ENCODE measurements around the gene CRYGN.

CRYGN gene

DNA sequence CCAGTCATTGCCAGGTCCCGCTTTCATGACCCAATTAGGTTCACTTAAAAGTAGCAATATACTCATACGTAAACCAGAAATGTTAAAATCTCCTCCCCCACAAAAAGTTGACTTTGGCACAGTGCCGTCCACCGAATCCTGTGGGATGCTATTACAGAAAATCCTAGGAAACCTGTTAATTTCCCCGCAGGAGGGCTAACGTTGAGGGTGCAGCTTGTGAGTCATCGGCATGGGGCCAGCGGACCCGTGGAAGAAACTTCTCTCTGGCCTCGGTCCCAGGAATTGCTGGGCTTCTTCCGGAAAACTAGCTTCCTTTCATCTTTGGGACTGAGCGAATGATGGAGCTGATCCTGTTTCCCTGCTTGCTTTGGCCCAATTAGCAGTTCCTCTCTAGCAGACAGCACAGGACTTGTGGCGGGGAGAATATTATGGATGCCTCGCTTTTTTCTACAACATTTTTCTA lies 13.5 kb downstream of the CRYGN start:
- peak; percentile 55 for ATAC-seq
- TF ChIP-seq, protein P1, sequence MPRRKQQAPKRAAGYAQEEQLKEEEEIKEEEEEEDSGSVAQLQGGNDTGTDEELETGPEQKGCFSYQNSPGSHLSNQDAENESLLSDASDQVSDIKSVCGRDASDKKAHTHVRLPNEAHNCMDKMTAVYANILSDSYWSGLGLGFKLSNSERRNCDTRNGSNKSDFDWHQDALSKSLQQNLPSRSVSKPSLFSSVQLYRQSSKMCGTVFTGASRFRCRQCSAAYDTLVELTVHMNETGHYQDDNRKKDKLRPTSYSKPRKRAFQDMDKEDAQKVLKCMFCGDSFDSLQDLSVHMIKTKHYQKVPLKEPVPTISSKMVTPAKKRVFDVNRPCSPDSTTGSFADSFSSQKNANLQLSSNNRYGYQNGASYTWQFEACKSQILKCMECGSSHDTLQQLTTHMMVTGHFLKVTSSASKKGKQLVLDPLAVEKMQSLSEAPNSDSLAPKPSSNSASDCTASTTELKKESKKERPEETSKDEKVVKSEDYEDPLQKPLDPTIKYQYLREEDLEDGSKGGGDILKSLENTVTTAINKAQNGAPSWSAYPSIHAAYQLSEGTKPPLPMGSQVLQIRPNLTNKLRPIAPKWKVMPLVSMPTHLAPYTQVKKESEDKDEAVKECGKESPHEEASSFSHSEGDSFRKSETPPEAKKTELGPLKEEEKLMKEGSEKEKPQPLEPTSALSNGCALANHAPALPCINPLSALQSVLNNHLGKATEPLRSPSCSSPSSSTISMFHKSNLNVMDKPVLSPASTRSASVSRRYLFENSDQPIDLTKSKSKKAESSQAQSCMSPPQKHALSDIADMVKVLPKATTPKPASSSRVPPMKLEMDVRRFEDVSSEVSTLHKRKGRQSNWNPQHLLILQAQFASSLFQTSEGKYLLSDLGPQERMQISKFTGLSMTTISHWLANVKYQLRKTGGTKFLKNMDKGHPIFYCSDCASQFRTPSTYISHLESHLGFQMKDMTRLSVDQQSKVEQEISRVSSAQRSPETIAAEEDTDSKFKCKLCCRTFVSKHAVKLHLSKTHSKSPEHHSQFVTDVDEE (CRISPR knock-in tag; IDR thresholded peaks at IDR 0.05) = no peak
- TF ChIP-seq, protein P2, sequence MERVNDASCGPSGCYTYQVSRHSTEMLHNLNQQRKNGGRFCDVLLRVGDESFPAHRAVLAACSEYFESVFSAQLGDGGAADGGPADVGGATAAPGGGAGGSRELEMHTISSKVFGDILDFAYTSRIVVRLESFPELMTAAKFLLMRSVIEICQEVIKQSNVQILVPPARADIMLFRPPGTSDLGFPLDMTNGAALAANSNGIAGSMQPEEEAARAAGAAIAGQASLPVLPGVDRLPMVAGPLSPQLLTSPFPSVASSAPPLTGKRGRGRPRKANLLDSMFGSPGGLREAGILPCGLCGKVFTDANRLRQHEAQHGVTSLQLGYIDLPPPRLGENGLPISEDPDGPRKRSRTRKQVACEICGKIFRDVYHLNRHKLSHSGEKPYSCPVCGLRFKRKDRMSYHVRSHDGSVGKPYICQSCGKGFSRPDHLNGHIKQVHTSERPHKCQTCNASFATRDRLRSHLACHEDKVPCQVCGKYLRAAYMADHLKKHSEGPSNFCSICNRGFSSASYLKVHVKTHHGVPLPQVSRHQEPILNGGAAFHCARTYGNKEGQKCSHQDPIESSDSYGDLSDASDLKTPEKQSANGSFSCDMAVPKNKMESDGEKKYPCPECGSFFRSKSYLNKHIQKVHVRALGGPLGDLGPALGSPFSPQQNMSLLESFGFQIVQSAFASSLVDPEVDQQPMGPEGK (CRISPR knock-in tag; IDR thresholded peaks at IDR 0.05; ENCODE audit: borderline replicate concordance) = peak; percentile 90; the same call in 1 of the 2 replicates
- TF ChIP-seq ZFP30 (CRISPR knock-in tag; IDR thresholded peaks at IDR 0.05) (no peak), ZC3H10 (CRISPR knock-in tag; IDR thresholded peaks at IDR 0.05) (no peak), SNAI2 (CRISPR knock-in tag; IDR thresholded peaks at IDR 0.05) (peak; percentile 48; the same call in 1 of the 2 replicates), ZFP3 (CRISPR knock-in tag; IDR thresholded peaks at IDR 0.05) (peak; percentile 82; the same call in 1 of the 2 replicates), ISL1 (CRISPR knock-in tag; IDR thresholded peaks at IDR 0.05) (peak; percentile 89), CSDC2 (CRISPR knock-in tag; IDR thresholded peaks at IDR 0.05) (peak; percentile 58; the same call in 1 of the 2 replicates), CREB5 (CRISPR knock-in tag; IDR thresholded peaks at IDR 0.05; ENCODE audit: low read depth) (peak; percentile 56; the same call in 1 of the 2 replicates), ESRRG (CRISPR knock-in tag; IDR thresholded peaks at IDR 0.05) (0 out of 2 replicates have a peak, but pooled peaks have one; percentile 33), TOX (CRISPR knock-in tag; IDR thresholded peaks at IDR 0.05; ENCODE audit: borderline replicate concordance) (peak; percentile 57; the same call in 1 of the 2 replicates), TCF4 (CRISPR knock-in tag; IDR thresholded peaks at IDR 0.05; ENCODE audit: borderline replicate concordance) (0 out of 2 replicates have a peak, but pooled peaks have one; percentile 3)

GRCh38 chr7:151425670-151426440 lies 14.1 kb downstream of the CRYGN start:
- TF ChIP-seq CSDC2 (CRISPR knock-in tag; IDR thresholded peaks at IDR 0.05) = 0 out of 2 replicates have a peak, but pooled peaks have one; percentile 22
- no peak for TF ChIP-seq PPARA (CRISPR knock-in tag; IDR thresholded peaks at IDR 0.05; ENCODE audit: borderline replicate concordance)
- TF ChIP-seq GLIS3 (CRISPR knock-in tag; IDR thresholded peaks at IDR 0.05) = 0 out of 2 replicates have a peak, but pooled peaks have one; percentile 48
- no peak for TF ChIP-seq BACH2 (CRISPR knock-in tag; IDR thresholded peaks at IDR 0.05; ENCODE audit: borderline replicate concordance)
- no peak for ATAC-seq

DNA sequence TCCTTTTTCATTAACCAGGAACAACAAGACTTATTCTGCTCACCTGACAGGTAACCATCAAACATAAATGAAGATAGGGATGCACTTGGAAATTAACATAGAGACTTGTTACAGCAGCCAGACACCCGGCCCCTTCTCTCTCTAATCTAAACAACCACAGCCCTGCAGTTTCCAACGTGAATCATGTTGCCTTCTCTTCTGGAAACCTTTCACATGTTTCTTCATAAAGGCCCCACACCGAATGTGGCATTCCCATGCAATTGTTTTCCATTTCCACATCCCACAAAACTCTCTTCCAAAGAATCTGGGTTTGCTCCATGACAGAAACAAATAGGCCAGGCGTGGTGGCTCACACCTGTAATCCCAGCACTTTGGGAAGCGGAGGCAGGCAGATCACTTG lies 15.1 kb downstream of the CRYGN start:
- TF ChIP-seq CREB5 (CRISPR knock-in tag; IDR thresholded peaks at IDR 0.05; ENCODE audit: low read depth) = no peak
- no peak for TF ChIP-seq SNAI2 (CRISPR knock-in tag; IDR thresholded peaks at IDR 0.05)
- TF ChIP-seq, protein P3, sequence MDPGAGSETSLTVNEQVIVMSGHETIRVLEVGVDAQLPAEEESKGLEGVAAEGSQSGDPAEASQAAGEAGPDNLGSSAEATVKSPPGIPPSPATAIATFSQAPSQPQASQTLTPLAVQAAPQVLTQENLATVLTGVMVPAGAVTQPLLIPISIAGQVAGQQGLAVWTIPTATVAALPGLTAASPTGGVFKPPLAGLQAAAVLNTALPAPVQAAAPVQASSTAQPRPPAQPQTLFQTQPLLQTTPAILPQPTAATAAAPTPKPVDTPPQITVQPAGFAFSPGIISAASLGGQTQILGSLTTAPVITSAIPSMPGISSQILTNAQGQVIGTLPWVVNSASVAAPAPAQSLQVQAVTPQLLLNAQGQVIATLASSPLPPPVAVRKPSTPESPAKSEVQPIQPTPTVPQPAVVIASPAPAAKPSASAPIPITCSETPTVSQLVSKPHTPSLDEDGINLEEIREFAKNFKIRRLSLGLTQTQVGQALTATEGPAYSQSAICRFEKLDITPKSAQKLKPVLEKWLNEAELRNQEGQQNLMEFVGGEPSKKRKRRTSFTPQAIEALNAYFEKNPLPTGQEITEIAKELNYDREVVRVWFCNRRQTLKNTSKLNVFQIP (CRISPR knock-in tag; IDR thresholded peaks at IDR 0.05; ENCODE audit: borderline replicate concordance, low read depth) = no peak
- no peak for TF ChIP-seq TCF4 (CRISPR knock-in tag; IDR thresholded peaks at IDR 0.05; ENCODE audit: borderline replicate concordance)
- no peak for TF ChIP-seq ZFP30 (CRISPR knock-in tag; IDR thresholded peaks at IDR 0.05)
- no peak for TF ChIP-seq ZFP3 (CRISPR knock-in tag; IDR thresholded peaks at IDR 0.05)
- TF ChIP-seq, protein P1 (CRISPR knock-in tag; IDR thresholded peaks at IDR 0.05) = no peak
- no peak for TF ChIP-seq ARNTL (CRISPR knock-in tag; IDR thresholded peaks at IDR 0.05; ENCODE audit: borderline replicate concordance, low read depth)
- TF ChIP-seq BACH2 (CRISPR knock-in tag; IDR thresholded peaks at IDR 0.05; ENCODE audit: borderline replicate concordance) = no peak
- TF ChIP-seq ZNF8 (CRISPR knock-in tag; IDR thresholded peaks at IDR 0.05) = no peak
- no peak for TF ChIP-seq GLIS3 (CRISPR knock-in tag; IDR thresholded peaks at IDR 0.05)
- TF ChIP-seq ESRRG (CRISPR knock-in tag; IDR thresholded peaks at IDR 0.05) = no peak
- no peak for TF ChIP-seq ZC3H10 (CRISPR knock-in tag; IDR thresholded peaks at IDR 0.05)
- no peak for TF ChIP-seq CSDC2 (CRISPR knock-in tag; IDR thresholded peaks at IDR 0.05)
- no peak for TF ChIP-seq OSR1 (CRISPR knock-in tag; IDR thresholded peaks at IDR 0.05)
- TF ChIP-seq ISL1 (CRISPR knock-in tag; IDR thresholded peaks at IDR 0.05) = no peak
- TF ChIP-seq ZNF70 (CRISPR knock-in tag; IDR thresholded peaks at IDR 0.05) = no peak
- TF ChIP-seq PPARA (CRISPR knock-in tag; IDR thresholded peaks at IDR 0.05; ENCODE audit: borderline replicate concordance) = no peak
- no peak for TF ChIP-seq TOX (CRISPR knock-in tag; IDR thresholded peaks at IDR 0.05; ENCODE audit: borderline replicate concordance)
- no peak for ATAC-seq

Measured in SK-N-SH treated with all-trans-retinoic acid at 6 μM for 48 hours (cell line).